IMR-90 (cell line): ENCODE results near the gene ELFN2. TPM values are rescaled to one million over a fixed set of nuclear protein-coding genes. Genes with fewer than 3 reads are reported as not detected.

Experiments used
- ATAC-seq: fragments of 200-7000 bp; cut with Tn5 transposase; 2 replicates; pipeline ENCODE4 v1.9.1; 2020; ENCODE audit warnings: low read depth, mild to moderate bottlenecking, moderate library complexity
- BruUV-seq: library from RNA; stranded (reverse); fragments of 400-500 nt; replicated peaks from 2 replicates; lab custom pipeline; 2021; lab: Mats Ljungman, UMichigan
- CTCF ChIA-PET: fragments of 300-600 bp; formaldehyde crosslinking; extraction: SDS; loops from one replicate; lab custom pipeline; 2021; ENCODE audit warnings: antibody characterized with exemption; lab: Yijun Ruan, JAX
- POLR2A ChIA-PET: fragments of 300-600 bp; sonication (Branson Sonifier 250); formaldehyde crosslinking; loops from one replicate; lab custom pipeline; 2022; ENCODE audit warnings: antibody characterized with exemption; ENCODE audit not compliant: unreplicated experiment; lab: Charles Lee
- DNase-seq: peaks from one replicate; pipeline ENCODE4 v3.0.0; 2013
- H2AFZ ChIP-seq: replicated peaks from 2 replicates; pipeline ENCODE3; 2013; ENCODE audit warnings: low read length, mild to moderate bottlenecking; ENCODE audit not compliant: poor library complexity
- H2AK5ac ChIP-seq: 2 replicates; pipeline ENCODE4 v1.6.1; 2013; ENCODE audit warnings: low read depth, low read length, inconsistent platforms
- H2AK9ac ChIP-seq: replicated peaks from 2 replicates; pipeline ENCODE3; 2013; ENCODE audit warnings: mild to moderate bottlenecking, low read depth, low read length, moderate library complexity; ENCODE audit not compliant: poor library complexity
- H2BK120ac ChIP-seq: 2 replicates; pipeline ENCODE4 v1.6.1; 2013; ENCODE audit warnings: low read depth, low read length, inconsistent platforms
- H2BK15ac ChIP-seq: 3 replicates; pipeline ENCODE4 v1.6.1; 2013; ENCODE audit warnings: low read depth, low read length, inconsistent platforms
- H2BK20ac ChIP-seq: 2 replicates; pipeline ENCODE4 v1.6.1; 2013; ENCODE audit warnings: low read depth, mild to moderate bottlenecking, inconsistent platforms, low read length, moderate library complexity
- H2BK5ac ChIP-seq: 2 replicates; pipeline ENCODE4 v1.6.1; 2013; ENCODE audit warnings: mild to moderate bottlenecking, low read depth, low read length, inconsistent platforms; ENCODE audit not compliant: poor library complexity, severe bottlenecking
- H3K14ac ChIP-seq: replicated peaks from 2 replicates; pipeline ENCODE4 v1.6.1; 2013; ENCODE audit warnings: low read depth, low read length, inconsistent platforms
- H3K18ac ChIP-seq: 2 replicates; pipeline ENCODE4 v1.6.1; 2013; ENCODE audit warnings: low read depth, low read length, control low read depth
- H3K23ac ChIP-seq: 2 replicates; pipeline ENCODE4 v1.6.1; 2013; ENCODE audit warnings: low read depth, low read length, inconsistent platforms
- H3K27ac ChIP-seq: 2 replicates; pipeline ENCODE4 v1.5.1; 2013; ENCODE audit warnings: mild to moderate bottlenecking, control low read depth, low read length; ENCODE audit not compliant: insufficient read depth
- H3K27me3 ChIP-seq: 2 replicates; pipeline ENCODE4 v1.6.1; 2013; ENCODE audit warnings: low read length; ENCODE audit not compliant: control insufficient read depth, insufficient read depth
- H3K36me3 ChIP-seq: 2 replicates; pipeline ENCODE4 v1.6.1; 2013; ENCODE audit warnings: low read length, mixed read lengths; ENCODE audit not compliant: control insufficient read depth, insufficient read depth
- H3K4ac ChIP-seq: 2 replicates; pipeline ENCODE4 v1.6.1; 2013; ENCODE audit warnings: low read depth, low read length, inconsistent platforms
- H3K4me1 ChIP-seq: 2 replicates; pipeline ENCODE4 v1.6.1; 2013; ENCODE audit warnings: low read length, mixed read lengths; ENCODE audit not compliant: control insufficient read depth, insufficient read depth
- H3K4me2 ChIP-seq: 2 replicates; pipeline ENCODE4 v1.6.1; 2013; ENCODE audit warnings: low read depth, mild to moderate bottlenecking, control low read depth, low read length, moderate library complexity
- H3K4me3 ChIP-seq: 2 replicates; pipeline ENCODE4 v1.5.1; 2013; ENCODE audit warnings: low read depth, mild to moderate bottlenecking, control low read depth, low read length, moderate library complexity; ENCODE audit not compliant: insufficient read depth
- H3K56ac ChIP-seq: 2 replicates; pipeline ENCODE4 v1.6.1; 2013; ENCODE audit warnings: low read length, inconsistent platforms; ENCODE audit not compliant: insufficient read depth; ENCODE audit errors: extremely low read depth
- H3K79me1 ChIP-seq, 2 experiments: 2 replicates each; pipeline ENCODE4 v1.6.1; 2013; ENCODE audit warnings: low read length in 2 of 2, inconsistent platforms in 1 of 2, low read depth in 1 of 2
- H3K9ac ChIP-seq: 2 replicates; pipeline ENCODE4 v1.6.1; 2013; ENCODE audit warnings: low read depth, low read length, control low read depth
- H3K9me1 ChIP-seq: 2 replicates; pipeline ENCODE4 v1.6.1; 2013; ENCODE audit warnings: low read length, inconsistent platforms; ENCODE audit not compliant: insufficient read depth
- H3K9me3 ChIP-seq: 2 replicates; pipeline ENCODE4 v1.6.1; 2013; ENCODE audit warnings: low read length; ENCODE audit not compliant: control insufficient read depth, insufficient read depth
- H4K20me1 ChIP-seq: 2 replicates; pipeline ENCODE4 v1.6.1; 2013; ENCODE audit warnings: low read length, inconsistent platforms; ENCODE audit not compliant: insufficient read depth
- H4K5ac ChIP-seq: 2 replicates; pipeline ENCODE4 v1.6.1; 2013; ENCODE audit warnings: mild to moderate bottlenecking, low read depth, low read length, control low read depth
- H4K8ac ChIP-seq, 2 experiments: 2 replicates each; pipeline ENCODE4 v1.6.1; 2013; ENCODE audit warnings: low read depth in 2 of 2, low read length in 2 of 2, control low read depth in 1 of 2, inconsistent platforms in 1 of 2
- H4K91ac ChIP-seq: 2 replicates; pipeline ENCODE4 v1.6.1; 2013; ENCODE audit warnings: low read depth, low read length, inconsistent platforms; ENCODE audit not compliant: insufficient read depth
- BHLHE40 ChIP-seq: fragments of 150-350 bp; IDR thresholded peaks from 2 replicates; pipeline ENCODE4 v1.6.1; 2016; ENCODE audit warnings: mild to moderate bottlenecking, low read depth, low read length
- CTCF ChIP-seq: conservative IDR thresholded peaks from 2 replicates; pipeline ENCODE4 v1.5.1; 2012; ENCODE audit warnings: mild to moderate bottlenecking, low read depth, low read length, improper control_type of control experiment
- ELK1 ChIP-seq: fragments of 150-350 bp; IDR thresholded peaks from 2 replicates; pipeline ENCODE4 v1.6.1; 2016; ENCODE audit warnings: low read depth, mild to moderate bottlenecking, low read length, moderate library complexity, borderline replicate concordance
- NFE2L2 ChIP-seq: fragments of 150-350 bp; IDR thresholded peaks from 2 replicates; pipeline ENCODE4 v1.6.1; 2016; ENCODE audit warnings: low read depth, mild to moderate bottlenecking, low read length
- POLR2A ChIP-seq: IDR thresholded peaks from 2 replicates; pipeline ENCODE4 v1.6.1; 2012; ENCODE audit warnings: mild to moderate bottlenecking, low read depth, low read length
- WGBS, 2 experiments: methylation state at CpG; one replicate each; pipeline versions ENCODE4 v1.1.5 to v1.1.7; 2013; ENCODE audit warnings: missing lambda C conversion rate in 2 of 2; ENCODE audit not compliant: insufficient read length in 1 of 2; ENCODE audit errors: extremely low coverage in 2 of 2; 5-methylcytosine and 5-hydroxymethylcytosine counted together
- dilution Hi-C: fragments of 300-500 bp; cut with HindIII; formaldehyde crosslinking; loops from one replicate; pipeline ENCODE4 v1.14.3; 2018; ENCODE audit warnings: low sequenced_read_pairs; ENCODE audit not compliant: unreplicated experiment
- in situ Hi-C: fragments of 300-500 bp; cut with MboI; formaldehyde crosslinking; loops from 3 replicates; pipeline ENCODE4 v1.14.3; 2019; ENCODE audit warnings: low sequenced_read_pairs, inconsistent platforms, mixed read lengths
- intact Hi-C: fragments of 100-400 bp; cut with micrococcal nuclease; formaldehyde crosslinking; loops from 2 replicates; pipeline ENCODE4 v1.10.0; 2022
- polyA plus RNA-seq, 3 experiments: library from polyadenylated mRNA; depleted of rRNA; stranded (reverse); fragments of >200 nt; gene quantifications; 2 replicates each; pipeline ENCODE4 v1.2.3, GENCODE V29; 2012; ENCODE audit warnings: low replicate concordance in 1 of 3
- total RNA-seq: library from RNA; depleted of rRNA; stranded (reverse); fragments of >200 nt; gene quantifications from 2 replicates; pipeline ENCODE4 v1.2.3, GENCODE V29; 2012

Gene ELFN2
- total and polyA plus RNA-seq, 2 of the 4 experiments (the other 2 are of a cell fraction) = 0.72 to 5.0 TPM

GRCh38 chr22:37324340-37325038 lies 102.8 kb downstream of the ELFN2 start:
- Histone ChIP-seq H3K4me3 (no peak overlapping the region), H3K4me2 (no peak overlapping the region; the same call in 1 of the 2 replicates), H3K27ac (no peak overlapping the region), H3K18ac (no peak overlapping the region), H3K23ac (peak overlapping the region; percentile 51; the same call in 1 of the 2 replicates), H3K79me1 (no peaks in the 10 kb centered on the region), H4K8ac (no peak overlapping the region), H3K9me3 (no peaks in the 10 kb centered on the region; the same call in 1 of the 2 replicates), H3K27me3 (peaks cover 8% of the 10 kb centered on the region; the same call in 1 of the 2 replicates), H2BK20ac (peak overlapping the region; percentile 76), H2BK120ac (peak overlapping the region; percentile 69), H2BK5ac (no peak overlapping the region), H3K9ac (no peak overlapping the region), H2AK5ac (peak overlapping the region; percentile 90), H3K9me1 (peaks cover 10% of the 10 kb centered on the region), H3K14ac (no peak overlapping the region), H4K5ac (no peak overlapping the region), H4K91ac (no peak overlapping the region; the same call in 1 of the 2 replicates), H2AK9ac (peak overlapping the region; percentile 70), H3K4ac (peak overlapping the region; percentile 56), H2BK15ac (peak overlapping the region; percentile 32; the same call in 1 of the 3 replicates), H3K36me3 (no peaks in the 10 kb centered on the region), H4K20me1 (no peaks in the 10 kb centered on the region), H3K4me1 (peaks cover 7% of the 10 kb centered on the region), H3K56ac (no peak overlapping the region), H2AFZ (peak overlapping the region; percentile 83)
- no peak for TF ChIP-seq ELK1
- TF ChIP-seq CTCF = no peak
- TF ChIP-seq POLR2A = no peak
- no peak for TF ChIP-seq NFE2L2
- no peak for TF ChIP-seq BHLHE40
- CTCF ChIA-PET = no interaction called here
- no TSS peak for BruUV-seq
- POLR2A ChIA-PET = no interaction called here
- intact Hi-C loops (no loop called here), dilution Hi-C loops (no loop called here), in situ Hi-C loops (no loop called here)
- no peak for DNase-seq
- 39% methylated on average over 8 of the region's 51 CpGs; no CpG with 5 or more reads in 1 of the 2 experiments for WGBS, 2 experiments
- peak; percentile 25; the same call in 1 of the 2 replicates for ATAC-seq
